ENCODE measurements around the gene AHNAK2.

GRCh38 chr14:104950021-104950420, 28.2 kb downstream of the AHNAK2 start:
- TF ChIP-seq CTCF (IDR thresholded peaks at IDR 0.05) (no peak), POLR2AphosphoS5 (IDR thresholded peaks at IDR 0.05) (no peak)
